ENCODE measurements around the gene SEC61A2.
"Not testable (repeated sequence)": the region's sequence is repeated elsewhere in the genome, so short reads cannot be mapped to it uniquely, and the experiment has no call there.

The SEC61A2 gene

DNA sequence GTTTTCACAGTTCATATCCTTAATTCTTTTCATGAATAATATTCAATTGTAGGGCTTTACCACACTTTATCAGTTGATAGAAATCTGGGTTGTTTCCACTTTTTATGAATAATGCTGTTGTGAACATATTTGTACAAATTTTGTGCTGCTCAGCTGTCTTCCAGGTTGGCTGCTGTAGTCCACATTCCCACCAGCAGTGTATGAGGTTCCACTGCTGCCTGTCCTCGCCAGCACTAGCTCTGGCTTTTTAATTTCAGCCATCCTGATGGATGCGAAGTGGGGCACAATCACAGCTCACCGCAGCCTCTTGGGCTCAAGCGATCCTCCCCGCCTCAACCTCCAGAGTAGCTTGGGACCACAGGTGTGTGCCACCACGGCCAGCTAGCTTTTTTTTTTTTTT, 33.5 kb downstream of the SEC61A2 start:
- no peak for DNase-seq

DNA sequence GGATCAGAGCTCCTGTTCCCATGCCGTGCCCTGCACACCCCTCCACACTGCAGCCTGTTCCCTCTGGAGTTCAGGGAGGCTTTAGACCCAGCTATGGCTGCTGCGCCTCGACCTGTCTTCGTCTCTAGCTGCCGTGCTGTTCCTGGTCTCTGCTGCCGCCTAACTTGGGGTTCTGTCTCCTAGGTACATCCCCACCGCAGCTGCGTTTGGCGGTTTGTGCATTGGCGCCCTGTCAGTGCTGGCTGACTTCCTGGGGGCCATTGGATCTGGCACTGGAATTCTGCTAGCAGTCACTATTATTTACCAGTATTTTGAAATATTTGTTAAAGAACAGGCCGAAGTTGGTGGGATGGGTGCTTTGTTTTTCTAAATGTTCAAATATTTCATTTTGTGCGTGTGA, 34.6 kb downstream of the SEC61A2 start:
- no peak for DNase-seq

DNA sequence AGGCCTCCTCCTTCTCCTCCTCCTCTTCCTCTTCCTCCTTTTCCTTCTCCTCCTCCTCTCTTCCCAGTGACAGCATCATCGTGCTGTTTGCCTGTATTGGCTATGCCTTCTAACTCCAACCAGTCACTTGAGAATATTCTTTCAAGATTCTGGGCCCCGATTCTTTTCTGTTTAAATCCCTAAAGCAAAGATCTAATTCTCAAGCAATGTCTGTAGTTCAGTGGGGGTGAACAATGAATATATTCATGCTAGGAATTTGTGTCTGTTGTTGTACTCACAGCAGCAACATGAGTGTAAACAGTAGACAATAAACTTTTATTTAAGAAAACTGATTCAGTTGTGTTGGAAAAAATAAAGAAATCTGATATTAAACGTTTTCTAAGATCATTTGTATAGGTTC, 35.6 kb downstream of the SEC61A2 start:
- DNase-seq, result no peak

DNA sequence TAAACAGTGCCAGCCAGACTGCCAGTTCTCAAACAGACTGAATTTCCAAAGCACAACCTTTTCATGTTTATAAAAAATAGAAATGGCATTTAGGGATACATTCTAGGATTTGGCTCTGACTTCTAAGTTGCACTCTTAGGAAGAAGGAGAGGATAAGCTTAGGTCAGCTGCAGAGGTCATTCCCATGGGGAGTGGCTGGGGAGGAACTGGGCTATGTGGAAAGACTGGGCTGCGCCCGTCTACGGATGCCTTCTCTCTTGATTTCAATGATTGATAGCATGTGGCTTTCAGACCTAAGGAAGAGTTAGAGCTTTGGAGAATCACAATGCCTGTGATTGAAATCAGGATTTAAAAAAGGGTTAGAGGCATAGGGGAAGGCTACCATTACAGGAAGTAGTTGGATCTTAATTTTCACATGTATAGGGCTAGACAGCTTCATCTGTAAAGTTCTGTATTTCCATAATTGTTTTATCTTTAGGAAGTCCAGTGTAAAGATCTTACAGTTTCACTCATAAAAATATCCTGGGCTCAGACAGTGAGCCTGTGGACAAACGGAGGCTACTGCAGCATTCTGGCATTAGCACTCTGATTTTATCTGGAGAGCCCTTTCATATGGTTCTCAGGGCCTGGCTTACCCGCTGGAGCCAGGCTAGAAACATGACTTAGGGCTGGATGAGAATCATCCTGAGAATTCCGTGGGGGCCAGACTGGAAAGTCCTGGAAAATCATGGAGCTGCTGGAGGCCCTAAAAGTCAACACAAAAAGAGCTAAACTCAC, 36.7 kb downstream of the SEC61A2 start:
- DNase-seq, result no peak

DNA sequence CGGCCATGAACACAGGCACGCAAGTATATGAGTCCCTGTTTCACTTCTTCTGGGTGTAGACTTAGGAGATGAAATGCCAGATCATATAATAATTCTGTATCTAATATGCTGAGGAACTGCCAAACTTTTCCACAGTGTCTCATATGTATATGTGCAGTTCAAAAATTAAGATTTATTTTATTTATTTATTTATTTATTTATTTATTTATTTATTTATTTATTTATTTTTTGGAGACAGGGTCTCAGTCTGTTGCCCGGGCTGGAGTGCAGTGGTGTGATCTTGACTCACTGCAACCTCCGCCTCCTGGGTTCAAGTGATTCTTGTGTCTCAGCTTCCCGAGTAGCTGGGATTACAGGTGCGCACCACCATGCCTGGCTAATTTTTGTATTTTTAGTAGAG, 42.0 kb downstream of the SEC61A2 start:
- DNase-seq, result not testable (repeated sequence)

DNA sequence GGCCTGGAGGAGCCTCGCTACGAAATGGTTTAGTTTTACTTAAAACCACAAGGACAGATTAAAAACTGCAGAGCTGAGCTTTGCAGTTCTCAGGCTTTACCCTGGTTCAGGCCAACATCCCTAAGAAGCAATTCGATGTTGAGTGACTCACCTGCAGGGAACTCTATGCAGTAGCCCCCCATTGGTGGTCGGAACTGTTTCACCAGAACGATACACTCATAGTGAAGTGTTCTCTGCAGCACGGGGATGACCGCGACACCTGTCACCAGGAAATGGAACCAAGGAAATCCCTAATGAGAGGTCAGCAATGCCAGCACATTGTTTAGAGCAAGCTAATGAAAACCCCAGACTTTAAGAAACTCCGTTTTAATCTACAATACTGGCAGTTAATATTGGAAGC, 48.2 kb downstream of the SEC61A2 start:
- DNase-seq, result no peak

DNA sequence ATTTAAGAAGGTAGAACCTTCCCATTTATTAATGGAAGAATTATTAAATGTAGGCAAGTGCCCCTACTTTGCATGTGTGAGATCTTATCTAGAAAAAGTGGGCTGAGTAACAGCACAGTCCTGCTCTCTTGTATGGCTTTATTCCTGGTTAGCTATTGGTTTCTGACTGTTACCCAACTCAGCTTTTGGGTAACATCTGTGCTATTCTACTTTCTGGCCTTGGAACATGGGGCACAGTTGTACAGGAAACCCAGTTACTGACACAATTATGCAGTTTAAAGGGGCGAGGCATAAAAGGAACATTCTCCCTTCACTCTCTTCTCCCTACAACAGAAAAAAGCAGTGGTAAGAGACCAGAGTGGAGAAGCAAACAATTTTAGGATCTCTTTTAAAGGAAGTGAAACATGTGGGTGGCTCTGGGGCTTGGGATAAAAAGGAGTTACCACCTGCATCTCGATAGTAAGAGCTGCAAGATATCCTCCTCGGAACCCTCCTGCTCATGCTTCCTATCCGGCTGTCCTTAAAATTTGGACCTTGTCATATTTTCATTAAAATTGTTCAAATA, 50.2 kb downstream of the SEC61A2 start:
- no peak for DNase-seq

DNA sequence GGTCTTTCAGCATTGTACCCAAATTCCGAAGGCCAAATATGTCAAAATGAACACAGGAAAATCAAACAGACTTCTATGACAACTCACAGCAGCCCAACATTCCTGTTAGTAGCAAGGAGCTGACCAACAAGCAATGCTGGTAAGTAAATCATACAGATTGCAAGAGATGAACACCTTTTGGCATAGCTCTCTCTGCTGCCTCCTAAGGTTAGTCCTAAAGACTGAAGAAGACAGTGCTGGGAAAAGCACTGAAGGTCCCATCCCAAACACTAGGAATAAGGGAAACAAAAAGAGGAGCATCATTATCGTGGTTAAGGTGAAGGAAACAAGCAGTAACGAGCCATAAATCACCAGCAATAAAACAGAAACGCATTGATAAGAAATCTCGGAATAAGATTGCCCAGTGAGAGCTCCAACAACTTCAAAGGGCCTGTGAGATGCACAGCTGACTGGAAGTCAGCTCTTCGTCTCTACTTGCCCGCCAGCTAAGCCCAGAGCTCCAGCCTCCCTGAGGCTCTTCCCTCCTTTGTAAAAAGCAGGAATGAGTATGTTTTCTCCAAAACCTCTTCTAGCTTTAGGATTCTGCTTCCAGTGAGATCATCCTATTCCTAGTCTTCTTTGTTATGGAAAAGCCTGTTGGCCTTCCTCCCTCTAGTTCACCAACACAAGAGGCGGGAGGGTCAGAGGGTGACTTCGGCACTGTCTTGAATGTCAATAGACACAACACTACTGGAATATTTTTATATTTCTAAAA, 50.9 kb downstream of the SEC61A2 start:
- no peak for DNase-seq

DNA sequence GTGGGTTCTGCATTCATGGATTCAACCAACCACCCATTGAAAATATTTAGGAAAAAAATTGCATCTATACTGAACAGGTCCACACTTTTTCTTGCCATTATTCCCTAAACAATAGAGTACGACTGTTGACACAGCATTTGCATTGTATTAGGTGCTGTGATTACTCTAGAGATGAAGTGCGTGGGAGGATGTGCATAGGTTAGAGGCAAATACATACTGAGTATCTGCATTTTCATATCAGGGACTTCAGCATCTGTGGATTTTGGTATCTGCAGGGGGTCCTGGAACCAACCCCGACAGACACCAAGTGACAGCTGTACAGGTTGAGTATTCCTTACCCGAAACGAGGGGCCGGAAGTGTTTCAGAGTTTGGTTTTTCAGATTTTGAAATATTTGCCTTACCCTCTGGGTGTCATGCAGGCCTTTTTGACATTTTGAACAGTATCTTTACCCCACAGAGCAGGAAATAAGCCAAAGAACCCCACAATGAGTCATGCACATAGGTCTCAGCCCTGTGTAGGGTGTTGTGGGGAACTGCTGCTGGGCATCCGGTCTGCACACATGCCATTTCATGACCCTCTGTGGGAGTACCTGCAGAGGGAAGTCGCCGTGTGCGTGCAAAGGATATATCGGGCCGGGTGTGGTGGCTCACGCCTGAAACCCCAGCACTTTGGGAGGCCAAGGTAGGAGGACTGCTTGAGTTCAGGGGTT, 51.7 kb downstream of the SEC61A2 start:
- DNase-seq, result peak; percentile 68

DNA sequence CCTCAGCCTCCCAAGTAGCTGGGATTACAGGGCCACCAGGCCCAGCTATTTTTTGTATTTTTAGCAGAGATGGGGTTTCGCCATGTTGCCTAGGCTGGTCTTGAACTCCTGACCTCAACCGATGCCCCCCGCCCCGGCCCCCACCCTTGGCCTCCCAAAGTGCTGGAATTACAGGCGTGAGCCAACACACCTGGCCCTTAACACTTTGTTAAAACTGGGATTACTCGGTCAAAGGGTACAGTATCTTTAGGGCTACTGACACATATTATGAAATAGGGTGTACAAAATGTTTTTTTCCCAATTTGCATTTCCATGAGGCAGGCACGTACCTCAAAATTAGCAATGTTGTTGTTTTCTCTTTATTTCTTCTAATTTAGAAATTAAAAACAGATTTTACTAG, 54.7 kb downstream of the SEC61A2 start:
- DNase-seq, result no peak

DNA sequence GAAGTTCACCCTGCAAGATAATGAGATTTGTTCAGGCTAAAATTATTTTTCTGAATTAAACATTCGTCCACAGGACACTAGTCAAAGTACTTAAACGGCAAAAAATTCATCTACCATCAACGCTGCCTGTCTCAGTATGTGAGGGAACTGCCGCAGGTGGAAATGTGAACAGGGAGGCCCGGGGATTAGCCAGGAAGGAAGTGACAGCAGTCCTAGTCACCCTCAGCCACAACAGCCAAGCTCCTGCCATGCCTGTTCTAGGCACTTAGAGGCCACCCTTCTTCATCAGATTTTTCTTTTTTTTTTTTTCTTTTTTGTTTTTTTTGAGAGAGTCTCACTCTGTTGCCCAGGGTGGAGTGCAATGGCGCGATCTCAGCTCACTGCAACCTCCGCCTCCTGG, 56.8 kb downstream of the SEC61A2 start:
- no peak for DNase-seq

DNA sequence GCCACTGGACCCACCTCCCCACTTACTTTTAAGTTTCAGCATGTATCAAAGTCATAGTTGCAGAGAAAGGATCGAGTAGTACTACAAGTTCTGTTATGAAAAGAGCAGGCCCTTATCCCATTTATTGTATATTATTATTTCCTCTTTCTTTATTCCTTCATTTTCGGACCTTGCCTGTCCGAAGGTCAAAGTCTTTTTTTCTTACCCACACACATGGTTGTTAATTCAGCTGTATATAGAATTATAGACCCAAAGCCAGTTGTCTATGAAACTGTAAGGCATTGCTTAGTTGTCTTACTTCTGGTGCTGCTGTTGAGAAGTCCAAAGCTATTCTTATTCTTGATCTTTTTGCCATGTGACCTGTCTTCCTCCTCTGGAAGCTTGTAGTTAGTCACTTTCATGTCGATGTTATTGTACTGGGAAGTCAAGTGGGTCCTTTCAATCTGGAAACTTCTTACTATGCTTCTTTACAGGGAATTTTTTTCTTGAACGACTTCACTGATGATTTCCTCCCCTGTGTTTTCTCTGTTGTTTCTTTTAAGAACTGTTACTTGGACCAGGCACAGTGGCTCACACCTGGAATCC, 57.9 kb downstream of the SEC61A2 start:
- no peak for DNase-seq

DNA sequence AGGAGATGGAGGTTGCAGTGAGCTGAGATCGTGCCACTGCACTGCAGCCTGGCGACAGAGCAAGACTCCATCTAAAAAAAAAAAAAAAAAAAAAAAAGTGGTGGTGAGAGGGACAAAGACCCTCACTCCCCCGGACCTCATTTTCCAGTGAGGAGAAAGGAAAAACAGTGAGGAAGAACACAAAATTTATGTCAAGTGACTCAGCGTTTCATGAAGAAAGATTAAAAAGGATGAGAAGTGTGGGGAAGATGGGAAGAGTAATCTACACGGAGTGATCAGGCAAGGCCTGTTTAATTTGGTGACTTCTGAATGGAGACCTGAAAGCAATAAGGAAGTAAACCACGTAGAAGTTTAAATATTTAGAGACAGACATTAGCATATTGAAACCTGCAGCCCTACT, 59.2 kb downstream of the SEC61A2 start:
- no peak for DNase-seq

DNA sequence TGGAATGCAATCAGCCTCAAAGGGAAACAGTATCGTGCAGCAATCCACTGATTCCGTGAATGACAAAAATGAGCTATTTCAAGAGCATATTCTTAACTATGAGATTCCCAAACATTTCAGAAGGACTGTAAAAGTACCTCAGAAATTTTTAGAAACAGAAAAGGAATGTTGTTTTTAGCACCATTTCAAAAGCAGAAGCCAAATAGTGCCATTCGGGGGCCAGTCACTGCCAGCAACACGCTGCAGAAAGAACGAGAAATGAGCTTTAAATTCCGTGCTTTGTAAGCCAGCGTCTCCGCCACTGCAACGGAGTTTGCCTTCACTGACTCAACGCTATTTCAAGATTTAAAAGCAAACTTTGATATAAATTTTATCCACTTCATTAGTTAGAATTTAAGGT, 59.9 kb downstream of the SEC61A2 start:
- no peak for DNase-seq

DNA sequence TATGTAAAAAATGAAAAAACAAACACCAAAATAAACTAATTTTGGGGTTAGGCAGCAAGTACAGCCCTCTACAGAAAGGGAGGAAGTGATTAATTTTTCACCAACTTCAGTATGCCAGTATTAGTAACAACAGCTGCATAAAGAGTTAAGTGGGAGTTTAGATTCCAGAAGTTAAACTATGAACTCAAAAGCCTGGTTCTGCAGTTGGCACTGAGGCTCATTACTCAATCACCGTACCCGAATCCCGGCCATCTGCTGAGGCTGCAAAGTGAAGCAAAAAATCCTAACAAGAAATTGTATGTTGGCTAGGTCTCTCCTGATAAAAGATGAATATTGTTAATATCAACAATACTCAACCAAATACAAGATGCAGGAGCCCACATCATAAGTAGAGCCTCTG, 62.2 kb downstream of the SEC61A2 start:
- no peak for DNase-seq

DNA sequence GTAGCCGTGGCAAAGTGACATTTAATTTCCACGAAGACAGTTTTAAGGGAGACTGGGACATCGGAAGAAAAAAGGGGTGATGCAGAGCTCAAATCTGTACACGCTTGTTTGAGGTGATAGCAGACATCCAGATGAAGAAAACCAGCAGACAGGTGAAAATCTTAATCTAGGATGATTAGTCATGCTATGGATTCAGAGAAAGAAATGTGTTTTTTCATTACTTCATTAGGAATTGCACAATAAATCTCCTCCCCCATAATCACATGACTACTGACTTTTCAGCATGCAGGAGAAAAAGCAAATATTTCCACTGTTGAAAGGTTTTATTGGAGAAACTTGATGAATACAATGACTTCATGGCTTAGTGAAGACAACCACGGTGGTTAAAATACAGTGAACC, 63.7 kb downstream of the SEC61A2 start:
- DNase-seq, result no peak

DNA sequence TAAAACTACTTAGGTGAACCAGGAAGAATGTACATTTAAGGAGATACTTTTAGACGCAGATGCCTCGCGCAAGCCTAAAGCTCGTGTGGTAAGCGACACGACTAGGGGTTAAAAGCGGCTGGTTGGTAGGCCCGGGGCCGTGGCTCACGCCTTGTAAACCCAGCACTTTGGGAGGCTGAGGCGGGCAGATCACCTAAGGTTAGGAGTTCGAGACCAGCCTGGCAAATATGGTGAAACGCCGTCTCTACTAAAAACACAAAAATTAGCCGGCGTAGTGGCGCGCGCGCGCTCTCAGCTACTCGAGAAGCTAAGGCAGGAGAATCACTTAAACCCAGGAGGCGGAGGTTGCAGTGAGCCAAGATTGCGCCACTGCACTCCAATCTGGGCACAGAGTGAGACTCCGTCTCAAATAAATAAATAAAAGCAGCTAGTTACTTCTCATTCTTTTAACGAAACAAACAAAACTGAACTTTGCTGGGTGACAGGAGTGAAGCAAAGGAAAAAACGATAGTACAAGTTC, 65.3 kb downstream of the SEC61A2 start:
- peak; percentile 33 for DNase-seq

DNA sequence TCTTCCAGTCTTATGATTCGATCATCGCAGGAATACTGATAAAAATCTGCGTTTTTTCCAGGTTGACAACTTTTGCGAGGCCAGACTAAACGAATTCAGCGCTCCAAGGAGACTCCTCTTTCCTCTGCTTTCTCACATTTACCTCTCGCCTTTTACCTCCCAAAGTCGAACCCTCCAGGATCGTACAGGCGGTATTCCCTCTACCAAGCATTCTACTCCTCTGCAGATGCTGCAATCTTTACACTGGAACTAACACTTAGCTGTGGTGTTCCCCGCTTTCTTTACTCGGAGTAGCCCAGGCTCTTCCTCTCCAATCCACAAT, 65.8 kb downstream of the SEC61A2 start:
- DNase-seq, result no peak

DNA sequence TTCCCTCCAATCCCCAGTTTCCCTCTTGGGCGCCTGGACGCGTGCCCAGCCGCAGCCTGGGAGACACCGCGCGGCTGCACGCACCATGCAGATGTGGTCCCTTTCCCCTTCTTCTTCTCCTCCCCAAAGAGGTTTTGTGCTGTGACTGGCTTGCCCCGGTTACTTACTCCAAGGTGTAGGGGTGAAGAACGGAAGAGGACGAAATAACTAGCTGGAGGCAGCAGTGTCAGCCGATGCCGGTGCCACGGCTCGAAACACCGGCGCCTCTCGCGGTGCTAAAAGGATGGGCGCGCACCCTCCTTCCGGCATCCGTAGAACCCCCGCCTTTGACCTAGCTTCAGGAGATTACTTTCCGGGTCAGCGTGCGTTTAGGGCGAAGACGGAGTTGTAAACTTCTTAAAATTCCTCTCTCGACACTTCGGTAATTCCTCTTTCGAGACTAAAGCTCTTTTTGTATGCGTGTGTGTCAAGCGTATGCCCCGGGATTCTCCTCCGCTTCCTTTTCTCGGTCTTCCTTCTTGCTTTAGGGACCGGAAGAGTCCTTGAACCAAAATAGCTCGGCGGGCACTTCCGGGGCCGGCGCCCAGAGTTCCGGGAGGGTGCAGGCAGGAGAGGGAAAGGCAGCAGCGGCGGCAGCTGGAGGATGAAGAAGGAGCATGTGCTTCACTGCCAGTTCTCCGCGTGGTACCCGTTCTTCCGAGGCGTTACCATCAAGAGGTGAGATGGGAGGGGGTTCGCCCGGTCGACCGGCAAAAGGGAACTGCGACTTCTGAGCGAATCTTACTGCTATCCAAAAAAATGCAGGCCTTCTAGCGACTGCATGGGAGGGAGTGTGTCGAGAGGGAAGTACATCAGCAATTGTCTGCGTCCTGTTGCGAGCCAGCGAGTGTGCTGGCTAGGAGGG, 66.4 kb downstream of the SEC61A2 start, which contains the start of the genes CDC123 and NUDT5:
Gene CDC123, plus strand, starts transcription at position 586 of the 904 bp plus-strand sequence. Its CDS starts 58 bp downstream, at position 644.
Gene NUDT5, minus strand, starts transcription at position 289 of the 904 bp plus-strand sequence. CDS start 9,600 bp downstream, outside the sequence.
- peak; percentile 77 for DNase-seq

DNA sequence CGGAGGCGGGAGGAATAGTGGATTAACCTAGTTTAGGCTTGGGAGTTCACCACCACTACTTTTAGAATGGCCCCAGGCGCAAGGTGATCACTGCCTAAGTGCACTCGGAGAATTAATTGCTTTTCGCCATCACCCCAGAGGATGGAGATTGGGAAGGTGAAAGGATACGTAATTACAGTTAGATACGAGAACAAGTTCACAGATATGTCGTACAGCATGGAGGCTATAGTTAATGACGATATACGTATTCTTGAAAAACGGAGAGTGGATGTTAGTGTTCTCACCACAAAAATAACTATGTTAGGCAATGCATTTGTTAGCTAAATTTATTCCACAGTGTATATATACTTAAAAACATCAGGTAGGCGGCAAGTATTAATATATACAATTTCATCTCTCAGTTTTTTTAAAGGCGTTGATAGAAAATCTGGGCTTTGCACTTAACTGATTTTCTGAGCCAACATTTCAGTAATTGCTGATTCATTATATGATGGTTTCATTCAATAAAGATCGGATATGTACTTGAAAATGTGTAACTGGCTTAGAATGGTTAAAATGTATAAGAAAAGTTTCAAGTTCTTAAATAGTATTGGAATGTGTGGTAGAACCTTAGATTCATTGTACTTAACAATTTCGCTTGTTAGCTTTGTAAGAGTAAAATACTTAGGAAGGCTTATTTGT, 67.2 kb downstream of the SEC61A2 start:
- no peak for DNase-seq

DNA sequence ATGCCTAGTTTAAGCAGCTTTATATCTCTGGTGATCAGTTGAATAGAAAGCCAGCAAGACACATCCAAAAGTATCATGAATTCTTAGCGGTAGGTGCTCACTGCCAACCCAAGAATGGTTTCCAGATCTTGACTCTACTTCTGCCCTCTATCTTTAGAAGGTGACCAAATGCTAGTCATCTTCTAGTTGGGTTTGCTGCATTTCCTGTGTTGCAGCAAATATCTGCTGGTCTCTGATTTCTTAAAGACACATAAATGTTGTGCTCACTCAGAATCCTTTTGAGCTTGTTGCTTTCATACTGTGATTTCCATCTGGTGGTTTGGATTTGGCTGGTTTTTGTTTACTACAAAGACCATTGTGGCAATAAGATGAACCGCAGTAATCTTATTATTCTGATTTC, 68.7 kb downstream of the SEC61A2 start:
- no peak for DNase-seq

Data from activated CD8-positive, alpha-beta memory T cell treated with anti-CD3 and anti-CD28 coated beads, Interleukin-2, amount 50 U/mL, for 4 hours (primary cell).